HEK293 (cell line): ENCODE data around the gene TLK1.

Source experiments
- EGR2 ChIP-seq: fragments of 450-650 bp; formaldehyde crosslinking; IDR thresholded peaks from 2 replicates; pipeline ENCODE4 v1.5.1; 2016; ENCODE audit warnings: low read depth, missing biosample characterization, missing genetic modification characterization
- HOXC10 ChIP-seq: sonication (generic); formaldehyde crosslinking; IDR thresholded peaks from 2 replicates; pipeline ENCODE4 v1.8.1; 2023; ENCODE audit warnings: mild to moderate bottlenecking, missing genetic modification reagents
- HOXD13 ChIP-seq: sonication (generic); formaldehyde crosslinking; IDR thresholded peaks from 2 replicates; pipeline ENCODE4 v1.8.0; 2022; ENCODE audit warnings: missing genetic modification reagents, borderline replicate concordance
- MEIS1 ChIP-seq: sonication (generic); formaldehyde crosslinking; IDR thresholded peaks from 2 replicates; pipeline ENCODE4 v1.8.1; 2022; ENCODE audit warnings: missing genetic modification reagents, mild to moderate bottlenecking, borderline replicate concordance
- MYNN ChIP-seq: fragments of 450-650 bp; formaldehyde crosslinking; IDR thresholded peaks from 2 replicates; pipeline ENCODE4 v1.5.1; 2016; ENCODE audit warnings: missing biosample characterization, missing genetic modification characterization, borderline replicate concordance
- MZF1 ChIP-seq: fragments of 450-650 bp; formaldehyde crosslinking; IDR thresholded peaks from 2 replicates; pipeline ENCODE4 v1.5.1; 2017; ENCODE audit warnings: missing biosample characterization, missing genetic modification characterization, borderline replicate concordance
- SCRT2 ChIP-seq: fragments of 450-650 bp; formaldehyde crosslinking; IDR thresholded peaks from 2 replicates; pipeline ENCODE4 v1.5.1; 2016; ENCODE audit warnings: missing biosample characterization, missing genetic modification characterization
- SETDB1 ChIP-seq: IDR thresholded peaks from one replicate; pipeline ENCODE4 v1.6.1; 2017; ENCODE audit warnings: mild to moderate bottlenecking, low read length, moderate library complexity, mixed read lengths; ENCODE audit not compliant: insufficient read length
- ZBTB10 ChIP-seq: fragments of 450-650 bp; formaldehyde crosslinking; IDR thresholded peaks from 2 replicates; pipeline ENCODE4 v1.5.1; 2016; ENCODE audit warnings: missing biosample characterization, missing genetic modification characterization
- ZBTB20 ChIP-seq: fragments of 450-650 bp; formaldehyde crosslinking; IDR thresholded peaks from 2 replicates; pipeline ENCODE4 v1.5.1; 2016; ENCODE audit warnings: missing biosample characterization, missing genetic modification characterization
- ZFP69B ChIP-seq: fragments of 450-650 bp; formaldehyde crosslinking; IDR thresholded peaks from 2 replicates; pipeline ENCODE4 v1.5.1; 2016; ENCODE audit warnings: missing biosample characterization, missing genetic modification characterization
- ZNF114 ChIP-seq: fragments of 450-650 bp; formaldehyde crosslinking; IDR thresholded peaks from 2 replicates; pipeline ENCODE4 v1.5.0; 2017; ENCODE audit warnings: missing biosample characterization, missing genetic modification characterization
- ZNF175 ChIP-seq: fragments of 450-650 bp; formaldehyde crosslinking; IDR thresholded peaks from 2 replicates; pipeline ENCODE4 v1.5.1; 2016; ENCODE audit warnings: missing biosample characterization, missing genetic modification characterization
- ZNF214 ChIP-seq: fragments of 450-650 bp; formaldehyde crosslinking; IDR thresholded peaks from 2 replicates; pipeline ENCODE4 v1.5.1; 2017; ENCODE audit warnings: missing biosample characterization, mild to moderate bottlenecking, missing genetic modification characterization, borderline replicate concordance
- ZNF23 ChIP-seq: fragments of 450-650 bp; formaldehyde crosslinking; IDR thresholded peaks from 2 replicates; pipeline ENCODE4 v1.5.1; 2016; ENCODE audit warnings: missing biosample characterization, missing genetic modification characterization, borderline replicate concordance
- ZNF26 ChIP-seq: fragments of 450-650 bp; formaldehyde crosslinking; IDR thresholded peaks from 2 replicates; pipeline ENCODE4 v1.5.1; 2016; ENCODE audit warnings: missing biosample characterization, missing genetic modification characterization
- ZNF311 ChIP-seq: fragments of 450-650 bp; formaldehyde crosslinking; IDR thresholded peaks from 2 replicates; pipeline ENCODE4 v1.5.1; 2017; ENCODE audit warnings: missing biosample characterization, missing genetic modification characterization, borderline replicate concordance
- ZNF341 ChIP-seq: fragments of 450-650 bp; formaldehyde crosslinking; IDR thresholded peaks from 2 replicates; pipeline ENCODE4; 2016; ENCODE audit warnings: low read depth, missing biosample characterization, missing genetic modification characterization
- ZNF362 ChIP-seq: fragments of 450-650 bp; formaldehyde crosslinking; IDR thresholded peaks from 2 replicates; pipeline ENCODE4 v1.5.1; 2016; ENCODE audit warnings: missing biosample characterization, missing genetic modification characterization
- ZNF366 ChIP-seq: fragments of 450-650 bp; formaldehyde crosslinking; conservative IDR thresholded peaks from 2 replicates; pipeline ENCODE4 v1.5.1; 2016; ENCODE audit warnings: missing biosample characterization, missing genetic modification characterization
- ZNF423 ChIP-seq: fragments of 450-650 bp; formaldehyde crosslinking; IDR thresholded peaks from 2 replicates; pipeline ENCODE4 v1.5.1; 2016; ENCODE audit warnings: missing biosample characterization, missing genetic modification characterization
- ZNF449 ChIP-seq: fragments of 450-650 bp; formaldehyde crosslinking; IDR thresholded peaks from 2 replicates; pipeline ENCODE4 v1.5.1; 2017; ENCODE audit warnings: missing biosample characterization, mild to moderate bottlenecking, missing genetic modification characterization, moderate library complexity
- ZNF530 ChIP-seq: fragments of 450-650 bp; formaldehyde crosslinking; IDR thresholded peaks from 2 replicates; pipeline ENCODE4 v1.5.1; 2016; ENCODE audit warnings: low read depth, missing biosample characterization, missing genetic modification characterization
- ZNF560 ChIP-seq: fragments of 450-650 bp; formaldehyde crosslinking; IDR thresholded peaks from 2 replicates; pipeline ENCODE4 v1.5.1; 2017; ENCODE audit warnings: missing biosample characterization, missing genetic modification characterization, borderline replicate concordance
- ZNF585B ChIP-seq: fragments of 450-650 bp; formaldehyde crosslinking; IDR thresholded peaks from 2 replicates; pipeline ENCODE4 v1.5.1; 2016; ENCODE audit warnings: missing biosample characterization, missing genetic modification characterization
- ZNF610 ChIP-seq: fragments of 450-650 bp; formaldehyde crosslinking; IDR thresholded peaks from 2 replicates; pipeline ENCODE4 v1.5.1; 2016; ENCODE audit warnings: missing biosample characterization, missing genetic modification characterization, borderline replicate concordance
- ZNF626 ChIP-seq: fragments of 450-650 bp; sonication (Bioruptor Pico); formaldehyde crosslinking; IDR thresholded peaks from 2 replicates; pipeline ENCODE4 v1.5.1; 2018; ENCODE audit warnings: missing biosample characterization, missing genetic modification characterization, inconsistent platforms
- ZNF654 ChIP-seq: fragments of 450-650 bp; formaldehyde crosslinking; IDR thresholded peaks from 2 replicates; pipeline ENCODE4 v1.5.1; 2016; ENCODE audit warnings: low read depth, missing biosample characterization, missing genetic modification characterization
- ZNF664 ChIP-seq: fragments of 450-650 bp; formaldehyde crosslinking; IDR thresholded peaks from 2 replicates; pipeline ENCODE4 v1.5.1; 2016; ENCODE audit warnings: missing biosample characterization, missing genetic modification characterization
- ZNF701 ChIP-seq: fragments of 450-650 bp; formaldehyde crosslinking; IDR thresholded peaks from 2 replicates; pipeline ENCODE4 v1.5.1; 2016; ENCODE audit warnings: missing biosample characterization, missing genetic modification characterization
- ZNF704 ChIP-seq: fragments of 450-650 bp; formaldehyde crosslinking; IDR thresholded peaks from 2 replicates; pipeline ENCODE4 v1.5.1; 2016; ENCODE audit warnings: missing biosample characterization, missing genetic modification characterization
- ZNF768 ChIP-seq: fragments of 450-650 bp; formaldehyde crosslinking; IDR thresholded peaks from 2 replicates; pipeline ENCODE4 v1.5.1; 2018; ENCODE audit warnings: missing biosample characterization, mild to moderate bottlenecking, missing genetic modification characterization
- ZNF791 ChIP-seq: fragments of 450-650 bp; formaldehyde crosslinking; IDR thresholded peaks from 2 replicates; pipeline ENCODE4 v1.5.1; 2016; ENCODE audit warnings: missing biosample characterization, missing genetic modification characterization
- ZSCAN30 ChIP-seq: fragments of 450-650 bp; IDR thresholded peaks from 2 replicates; pipeline ENCODE4 v1.5.1; 2018; ENCODE audit warnings: missing biosample characterization, mild to moderate bottlenecking, missing genetic modification characterization, moderate library complexity

Gene TLK1

GRCh38 chr2:171159372-171160118 is 1.1 kb downstream of the TLK1 start (continued):
- no peak for TF ChIP-seq ZNF23 (tag by site-specific recombination)
- TF ChIP-seq ZNF362 (tag by site-specific recombination), result no peak
- TF ChIP-seq SCRT2 (tag by site-specific recombination), result no peak
- TF ChIP-seq ZSCAN30 (tag by site-specific recombination), result 0 out of 2 replicates have a peak, but pooled peaks have one; percentile 12
- TF ChIP-seq ZNF791 (tag by site-specific recombination), result no peak
- no peak for TF ChIP-seq HOXD13 (CRISPR knock-in tag)
- TF ChIP-seq ZBTB20 (tag by site-specific recombination), result peak; percentile 36; the same call in 1 of the 2 replicates
- TF ChIP-seq ZNF214 (tag by site-specific recombination), result no peak
- 0 out of 2 replicates have a peak, but pooled peaks have one; percentile 9 for TF ChIP-seq ZNF341
- no peak for TF ChIP-seq ZNF560 (tag by site-specific recombination)
- no peak for TF ChIP-seq ZNF530 (tag by site-specific recombination)
- TF ChIP-seq MEIS1 (CRISPR knock-in tag), result no peak
- no peak for TF ChIP-seq MZF1 (tag by site-specific recombination)
- TF ChIP-seq HOXC10, result no peak
- no peak for TF ChIP-seq ZNF366 (tag by site-specific recombination)
- no peak for TF ChIP-seq ZNF449 (tag by site-specific recombination)
- no peak for TF ChIP-seq EGR2 (tag by site-specific recombination)
- no peak for TF ChIP-seq ZNF626
- TF ChIP-seq ZNF175 (tag by site-specific recombination), result no peak
- TF ChIP-seq ZFP69B (tag by site-specific recombination), result no peak
- TF ChIP-seq ZNF654 (tag by site-specific recombination), result peak; percentile 34; the same call in 1 of the 2 replicates
- TF ChIP-seq ZNF664 (tag by site-specific recombination), result no peak
- no peak for TF ChIP-seq ZNF585B (tag by site-specific recombination)
- TF ChIP-seq ZNF704 (tag by site-specific recombination), result no peak
- no peak for TF ChIP-seq ZNF26 (tag by site-specific recombination)
- no peak for TF ChIP-seq ZNF114 (tag by site-specific recombination)
- TF ChIP-seq SETDB1, result no peak
- TF ChIP-seq ZNF768 (tag by site-specific recombination), result no peak
- no peak for TF ChIP-seq ZNF311 (tag by site-specific recombination)
- TF ChIP-seq ZNF423 (tag by site-specific recombination), result no peak
- no peak; the same call in 1 of the 2 replicates for TF ChIP-seq ZBTB10 (tag by site-specific recombination)
- no peak for TF ChIP-seq MYNN (tag by site-specific recombination)
- no peak for TF ChIP-seq ZNF701 (tag by site-specific recombination)
- no peak for TF ChIP-seq ZNF610 (tag by site-specific recombination)
